Colonic mucosa (tissue), 4 donors: ENCODE data around the gene TNFAIP2. TPM values are rescaled to one million over a fixed set of nuclear protein-coding genes. Genes with fewer than 3 reads are reported as not detected.

Experiments used
- DNase-seq: peaks from one replicate; pipeline ENCODE4 v3.0.0-alpha.2; 2020
- H3K27ac ChIP-seq: fragments of 200-600 bp; one replicate; pipeline ENCODE4 v1.8.0; 2021
- H3K27me3 ChIP-seq: fragments of 200-600 bp; one replicate; pipeline ENCODE4 v1.8.0; 2021
- H3K36me3 ChIP-seq: fragments of 200-600 bp; one replicate; pipeline ENCODE4 v1.8.0; 2021
- H3K4me1 ChIP-seq: fragments of 200-600 bp; one replicate; pipeline ENCODE4 v1.8.0; 2021; ENCODE audit warnings: mild to moderate bottlenecking
- H3K4me3 ChIP-seq: fragments of 200-600 bp; one replicate; pipeline ENCODE4 v1.8.0; 2021
- H3K9ac ChIP-seq, 2 donors: one replicate each; pipeline ENCODE4 v1.7.0; 2013; ENCODE audit warnings: control low read depth in 2 of 2, low read depth in 2 of 2, low read length in 2 of 2
- H3K9me3 ChIP-seq: fragments of 200-600 bp; one replicate; pipeline ENCODE4 v1.8.0; 2021
- CTCF ChIP-seq: fragments of 200-600 bp; IDR thresholded peaks from one replicate; pipeline ENCODE4 v1.8.0; 2022; ENCODE audit warnings: antibody characterized with exemption, mild to moderate bottlenecking
- intact Hi-C: fragments of 100-400 bp; cut with DNase I; formaldehyde crosslinking; loops from one replicate; pipeline ENCODE4 v1.14.1; 2022
- total RNA-seq, 2 donors: library from RNA; stranded (reverse); fragmentation: NEBNext Ultra II Directional in 1 of 2; extraction: Animal tissue kit (Norgen Biotek cat#: 25700) in 1 of 2; gene quantifications; one replicate each; pipeline ENCODE4 v1.2.1, GENCODE V29; 2021
- donor health status: healthy.
- donor health status: DM: no; HTN: no; CAD: no.
- donor health status: DM: no; HTN: no; CAD: no.

TNFAIP2 gene
- total RNA-seq, 2 donors from 2014 or later: 10.5 to 26.9 TPM

DNA sequence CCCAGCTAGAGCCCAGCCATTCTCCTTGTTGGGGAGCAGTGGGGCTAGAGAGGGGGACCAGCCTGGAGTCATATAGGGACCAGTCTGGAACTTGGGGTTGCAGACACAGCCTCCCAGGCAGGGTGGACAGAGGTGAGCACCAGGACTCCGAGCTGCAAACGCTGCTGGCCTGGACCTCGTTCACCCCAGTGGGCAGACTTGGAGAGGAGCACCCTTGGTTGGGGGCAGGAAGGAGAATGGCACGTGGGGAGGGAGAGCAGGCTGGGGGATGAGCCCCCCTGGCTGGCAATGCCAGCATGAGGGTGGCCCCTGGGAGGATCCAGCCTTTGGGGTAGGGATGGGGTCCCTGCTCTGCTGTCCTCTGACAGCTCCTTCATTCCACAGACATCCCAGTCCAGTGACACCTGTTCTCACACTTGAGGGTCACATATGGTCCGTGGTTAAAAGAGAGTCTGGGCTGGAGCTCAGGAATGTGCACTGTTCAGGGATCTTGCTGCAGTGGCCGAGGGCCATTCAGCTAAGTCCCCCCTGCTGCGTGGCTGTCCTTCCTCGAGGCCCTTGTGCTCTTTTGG is 36.4 kb upstream of the TNFAIP2 start:
- Histone ChIP-seq H3K4me1 (peaks cover 6% of the 10 kb centered on the region), H3K27ac (no peak overlapping the region), H3K9ac (no peak overlapping the region), H3K36me3 (no peaks in the 10 kb centered on the region), H3K27me3 (peaks cover 19% of the 10 kb centered on the region), H3K4me3 (no peak overlapping the region), H3K9me3 (no peaks in the 10 kb centered on the region)
- DNase-seq: no peak
- intact Hi-C loops: no loop called here
- no peak for TF ChIP-seq CTCF

DNA sequence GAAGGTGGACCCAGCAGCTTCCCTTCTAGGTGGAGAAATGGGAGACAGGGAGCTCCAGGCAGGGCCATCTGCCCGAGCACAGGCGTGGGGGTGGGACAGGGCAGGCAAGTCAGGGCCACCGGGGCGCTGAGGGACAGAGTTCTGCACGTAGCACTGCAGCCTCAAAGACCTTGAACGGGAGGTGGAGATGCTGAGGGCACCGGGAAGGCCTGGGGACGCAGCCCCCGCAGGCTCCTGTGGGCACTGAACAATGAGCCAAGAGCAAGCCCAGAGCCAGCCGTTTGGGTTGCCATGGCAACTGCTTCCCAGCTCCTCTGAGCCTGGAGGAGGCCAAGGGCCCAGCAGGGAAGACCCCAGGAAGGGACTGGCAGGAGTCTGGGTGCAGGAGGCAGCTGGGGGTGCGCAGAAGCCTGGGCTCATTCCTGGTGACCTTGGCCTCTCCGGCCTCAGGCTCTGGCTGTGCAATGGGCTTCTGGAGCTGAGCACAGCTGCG is 35.9 kb upstream of the TNFAIP2 start:
- H3K27ac ChIP-seq: no peak overlapping the region
- no peak overlapping the region for H3K9ac ChIP-seq
- H3K4me1 ChIP-seq: peaks cover 7% of the 10 kb centered on the region
- no peak for DNase-seq
- no peaks in the 10 kb centered on the region for H3K9me3 ChIP-seq
- no peaks in the 10 kb centered on the region for H3K36me3 ChIP-seq
- no peak overlapping the region for H3K4me3 ChIP-seq
- peaks cover 19% of the 10 kb centered on the region for H3K27me3 ChIP-seq
- TF ChIP-seq CTCF: no peak
- intact Hi-C loops: no loop called here

DNA sequence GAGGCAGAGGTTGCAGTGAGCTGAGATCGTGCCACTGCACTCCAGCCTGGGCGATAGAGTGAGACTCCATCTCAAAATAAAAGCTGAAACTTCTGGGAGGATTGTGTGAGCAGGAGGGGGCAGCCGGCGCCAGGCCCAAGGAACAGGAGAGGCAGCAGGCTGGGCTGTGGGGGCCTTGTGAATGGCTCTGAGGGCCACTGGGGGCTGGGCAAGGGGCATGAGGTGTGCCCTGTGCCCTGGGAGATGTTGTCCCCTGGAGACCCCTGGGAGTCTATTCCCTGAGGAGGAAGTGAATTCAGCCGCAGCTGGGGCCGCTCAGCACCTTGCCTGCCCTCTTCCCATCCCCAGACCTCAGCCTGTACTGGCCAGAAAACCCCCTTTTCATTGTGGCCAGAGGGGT is 34.3 kb upstream of the TNFAIP2 start:
- H3K4me3 ChIP-seq: no peak overlapping the region
- intact Hi-C loops: no loop called here
- H3K36me3 ChIP-seq: no peaks in the 10 kb centered on the region

GRCh38 chr14:103089386-103090335 is 33.6 kb upstream of the TNFAIP2 start:
- H3K9me3 ChIP-seq: no peaks in the 10 kb centered on the region
- no peak overlapping the region for H3K27ac ChIP-seq
- H3K4me3 ChIP-seq: no peak overlapping the region
- H3K9ac ChIP-seq: no peak overlapping the region
- no peak for DNase-seq
- H3K36me3 ChIP-seq: no peaks in the 10 kb centered on the region
- H3K27me3 ChIP-seq: peaks cover 10% of the 10 kb centered on the region
- no peak for TF ChIP-seq CTCF
- H3K4me1 ChIP-seq: peaks cover 15% of the 10 kb centered on the region
- intact Hi-C loops: no loop called here

More for the DNA sequence above, 34.3 kb upstream of the TNFAIP2 start:
- no peaks in the 10 kb centered on the region for H3K9me3 ChIP-seq
- H3K9ac ChIP-seq: no peak overlapping the region
- no peak overlapping the region for H3K27ac ChIP-seq
- peaks cover 18% of the 10 kb centered on the region for H3K27me3 ChIP-seq
- no peak for TF ChIP-seq CTCF
- DNase-seq: no peak
- peaks cover 11% of the 10 kb centered on the region for H3K4me1 ChIP-seq

GRCh38 chr14:103090481-103091020 is 32.7 kb upstream of the TNFAIP2 start:
- no peak for TF ChIP-seq CTCF
- H3K9me3 ChIP-seq: no peaks in the 10 kb centered on the region
- H3K4me3 ChIP-seq: no peak overlapping the region

More at GRCh38 chr14:103090481-103091020, 32.7 kb upstream of the TNFAIP2 start:
- H3K27ac ChIP-seq: no peak overlapping the region
- no peak for DNase-seq
- intact Hi-C loops: no loop called here
- H3K27me3 ChIP-seq: peaks cover 4% of the 10 kb centered on the region
- peaks cover 20% of the 10 kb centered on the region for H3K4me1 ChIP-seq
- H3K36me3 ChIP-seq: no peaks in the 10 kb centered on the region
- peak overlapping the region; percentile 5 to 24 for H3K9ac ChIP-seq
